Smooth muscle cell (in vitro differentiated cells): ENCODE results near the gene TBX10. TPM values are rescaled to one million over a fixed set of nuclear protein-coding genes. Genes with fewer than 3 reads are reported as not detected.

Source experiments
- DNase-seq: peaks from one replicate; lab custom pipeline; 2025; ENCODE audit not compliant: unreplicated experiment; lab: John Stamatoyannopoulos, UW
- H2AFZ ChIP-seq: fragments of 200-600 bp; sonication (generic); 2 replicates; pipeline ENCODE4 v1.6.0; 2016; ENCODE audit warnings: antibody characterized with exemption, low read depth, mild to moderate bottlenecking
- H3F3A ChIP-seq: fragments of 200-600 bp; sonication (generic); 2 replicates; pipeline ENCODE4 v1.6.0; 2017; ENCODE audit warnings: antibody characterized with exemption, low read depth
- H3K27ac ChIP-seq: fragments of 200-600 bp; sonication (generic); 2 replicates; pipeline ENCODE4 v1.5.1; 2016; ENCODE audit warnings: low read depth, mild to moderate bottlenecking
- H3K27me3 ChIP-seq: fragments of 200-600 bp; sonication (generic); 2 replicates; pipeline ENCODE4 v1.6.1; 2016; ENCODE audit warnings: low read depth, mild to moderate bottlenecking
- H3K36me3 ChIP-seq: fragments of 200-600 bp; sonication (generic); 2 replicates; pipeline ENCODE4 v1.5.1; 2016; ENCODE audit warnings: low read depth
- H3K4me1 ChIP-seq: fragments of 200-600 bp; sonication (generic); 2 replicates; pipeline ENCODE4 v1.5.1; 2016; ENCODE audit warnings: low read depth
- H3K4me2 ChIP-seq: fragments of 200-600 bp; sonication (generic); 2 replicates; pipeline ENCODE4 v1.6.0; 2016; ENCODE audit warnings: mild to moderate bottlenecking
- H3K4me3 ChIP-seq: fragments of 200-600 bp; sonication (generic); 2 replicates; pipeline ENCODE4 v1.5.1; 2016; ENCODE audit warnings: mild to moderate bottlenecking
- H3K79me2 ChIP-seq: fragments of 200-600 bp; sonication (generic); 2 replicates; pipeline ENCODE4 v1.6.0; 2016; ENCODE audit warnings: low read depth, mild to moderate bottlenecking
- H3K9ac ChIP-seq: fragments of 200-600 bp; sonication (generic); 2 replicates; pipeline ENCODE4 v1.6.0; 2016; ENCODE audit warnings: low read depth
- H3K9me3 ChIP-seq: fragments of 200-600 bp; sonication (generic); replicated peaks from 2 replicates; pipeline ENCODE4 v1.5.1; 2016; ENCODE audit warnings: low read depth
- H4K20me1 ChIP-seq: fragments of 200-600 bp; sonication (generic); 2 replicates; pipeline ENCODE4 v1.6.0; 2016; ENCODE audit warnings: low read depth
- WGBS: methylation state at CpG from one replicate; pipeline ENCODE4 v1.1.7; 2016; ENCODE audit warnings: low lambda C conversion rate; 5-methylcytosine and 5-hydroxymethylcytosine counted together
- polyA plus RNA-seq: library from polyadenylated mRNA; unstranded; fragments of >200 nt; fragmentation: Nextera tagmentation; extraction: Ambion mirVana; gene quantifications from 2 replicates; pipeline ENCODE4 v1.2.1, GENCODE V29; 2016
- total RNA-seq: library from RNA; depleted of rRNA; stranded (reverse); fragments of >200 nt; gene quantifications from 2 replicates; pipeline ENCODE4 v1.2.3, GENCODE V29; 2014
- TF ChIP-seq, protein P1 (sequence below): fragments of 200-600 bp; sonication (generic); IDR thresholded peaks from 2 replicates; pipeline ENCODE4 v1.5.1; 2017; ENCODE audit warnings: borderline replicate concordance, mild to moderate bottlenecking, antibody characterized with exemption; ENCODE audit not compliant: insufficient read depth, poor library complexity, severe bottlenecking

The TBX10 gene
- total and polyA plus RNA-seq, 2 experiments from 2014 or later = not detected

DNA sequence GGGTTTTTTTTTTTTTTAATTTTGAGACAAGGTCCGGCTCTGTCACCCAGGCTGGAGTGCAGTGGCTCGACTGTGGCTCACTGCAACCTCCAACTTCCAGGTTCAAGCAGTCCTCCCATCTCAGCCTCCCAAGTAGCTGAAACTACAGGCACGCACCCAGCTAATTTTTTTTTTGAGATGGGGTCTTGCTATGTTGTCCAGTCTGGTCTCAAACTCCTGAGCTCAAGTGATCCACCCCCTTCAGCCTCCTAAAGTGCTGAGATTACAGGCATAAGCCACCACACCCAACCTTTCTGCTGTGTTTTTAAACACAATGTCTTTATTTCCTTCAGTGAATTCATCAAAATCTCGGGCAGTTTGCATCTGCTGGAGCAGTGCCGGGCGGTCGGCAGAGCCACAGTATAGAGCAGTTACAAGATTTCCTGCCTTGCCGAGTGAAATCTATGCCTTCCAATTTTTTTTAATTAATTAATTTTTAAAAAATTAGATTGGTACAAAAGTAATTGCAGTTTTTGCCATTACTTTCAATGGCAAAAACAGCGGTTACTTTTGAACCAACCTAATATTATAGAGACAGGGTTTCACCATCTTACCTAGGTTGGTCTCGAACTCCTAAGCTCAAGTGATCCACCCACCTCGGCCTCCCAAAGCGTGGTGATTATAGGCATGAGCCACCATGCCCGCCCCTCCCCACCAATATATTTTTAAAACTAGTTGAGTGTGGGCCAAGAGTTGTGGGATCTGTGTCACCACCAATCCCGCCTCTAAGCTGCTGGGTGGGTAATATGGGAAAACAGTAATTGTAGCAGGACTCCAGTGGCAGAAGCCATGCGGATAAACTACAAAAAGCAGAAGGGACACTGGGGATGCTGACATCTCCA, 13.6 kb upstream of the TBX10 start:
- H3K79me2 ChIP-seq = no peaks in the 10 kb centered on the region
- H3K4me1 ChIP-seq = no peaks in the 10 kb centered on the region
- H3K4me2 ChIP-seq = no peak overlapping the region
- no peaks in the 10 kb centered on the region for H4K20me1 ChIP-seq
- H3K27ac ChIP-seq = no peak overlapping the region
- H3K4me3 ChIP-seq = no peak overlapping the region
- TF ChIP-seq, protein P1, sequence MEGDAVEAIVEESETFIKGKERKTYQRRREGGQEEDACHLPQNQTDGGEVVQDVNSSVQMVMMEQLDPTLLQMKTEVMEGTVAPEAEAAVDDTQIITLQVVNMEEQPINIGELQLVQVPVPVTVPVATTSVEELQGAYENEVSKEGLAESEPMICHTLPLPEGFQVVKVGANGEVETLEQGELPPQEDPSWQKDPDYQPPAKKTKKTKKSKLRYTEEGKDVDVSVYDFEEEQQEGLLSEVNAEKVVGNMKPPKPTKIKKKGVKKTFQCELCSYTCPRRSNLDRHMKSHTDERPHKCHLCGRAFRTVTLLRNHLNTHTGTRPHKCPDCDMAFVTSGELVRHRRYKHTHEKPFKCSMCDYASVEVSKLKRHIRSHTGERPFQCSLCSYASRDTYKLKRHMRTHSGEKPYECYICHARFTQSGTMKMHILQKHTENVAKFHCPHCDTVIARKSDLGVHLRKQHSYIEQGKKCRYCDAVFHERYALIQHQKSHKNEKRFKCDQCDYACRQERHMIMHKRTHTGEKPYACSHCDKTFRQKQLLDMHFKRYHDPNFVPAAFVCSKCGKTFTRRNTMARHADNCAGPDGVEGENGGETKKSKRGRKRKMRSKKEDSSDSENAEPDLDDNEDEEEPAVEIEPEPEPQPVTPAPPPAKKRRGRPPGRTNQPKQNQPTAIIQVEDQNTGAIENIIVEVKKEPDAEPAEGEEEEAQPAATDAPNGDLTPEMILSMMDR = no peak
- DNase-seq = no peak
- no peak overlapping the region for H3K9ac ChIP-seq
- H3K36me3 ChIP-seq = no peaks in the 10 kb centered on the region
- H3K9me3 ChIP-seq = no peaks in the 10 kb centered on the region
- H3F3A ChIP-seq = no peaks in the 10 kb centered on the region
- no peaks in the 10 kb centered on the region for H3K27me3 ChIP-seq
- H2AFZ ChIP-seq = no peak overlapping the region
- WGBS = 85% methylated on average over 15 of the region's 15 CpGs

GRCh38 chr11:67651976-67652781, 12.6 kb upstream of the TBX10 start:
- Histone ChIP-seq H3K4me1 (no peaks in the 10 kb centered on the region), H3K9ac (no peak overlapping the region), H2AFZ (no peak overlapping the region), H3K4me2 (no peak overlapping the region), H3F3A (no peaks in the 10 kb centered on the region), H3K9me3 (no peaks in the 10 kb centered on the region), H3K27me3 (no peaks in the 10 kb centered on the region), H3K36me3 (no peaks in the 10 kb centered on the region), H3K27ac (no peak overlapping the region), H3K4me3 (no peak overlapping the region), H4K20me1 (no peaks in the 10 kb centered on the region), H3K79me2 (no peaks in the 10 kb centered on the region)
- TF ChIP-seq, protein P1 = no peak
- WGBS = 54% methylated on average over 13 of the region's 13 CpGs
- no peak for DNase-seq

GRCh38 chr11:67649634-67650510, 10.3 kb upstream of the TBX10 start:
- Histone ChIP-seq H3K4me3 (no peak overlapping the region), H3K36me3 (no peaks in the 10 kb centered on the region), H2AFZ (no peak overlapping the region), H3K27ac (no peak overlapping the region), H3K4me1 (no peaks in the 10 kb centered on the region), H3F3A (no peaks in the 10 kb centered on the region), H3K79me2 (no peaks in the 10 kb centered on the region), H3K27me3 (no peaks in the 10 kb centered on the region), H3K9me3 (no peaks in the 10 kb centered on the region), H3K4me2 (no peak overlapping the region), H3K9ac (no peak overlapping the region), H4K20me1 (no peaks in the 10 kb centered on the region)
- no peak for DNase-seq
- 91% methylated on average over 21 of the region's 22 CpGs for WGBS
- TF ChIP-seq, protein P1 = no peak
